AG10803 (cell line): ENCODE measurements around the gene RALGAPA1.
"Not testable (repeated sequence)": the region's sequence is repeated elsewhere in the genome, so short reads cannot be mapped to it uniquely, and the experiment has no call there.

Source experiments
- DNase-seq: peaks from one replicate; pipeline ENCODE4 v3.0.0; 2010; ENCODE audit warnings: low read depth
- H3K4me3 ChIP-seq: 2 replicates; pipeline ENCODE4 v1.5.1; 2011; ENCODE audit warnings: mild to moderate bottlenecking, low read length, control low read depth
- CTCF ChIP-seq: conservative IDR thresholded peaks from 2 replicates; pipeline ENCODE4 v1.5.1; 2011; ENCODE audit warnings: mild to moderate bottlenecking, low read length, control low read depth, inconsistent platforms

Gene RALGAPA1

GRCh38 chr14:35617500-35617899 is 191.6 kb downstream of the RALGAPA1 start:
- no peak for DNase-seq
- no peak overlapping the region for H3K4me3 ChIP-seq
- no peak for TF ChIP-seq CTCF

- no peak for DNase-seq
- TF ChIP-seq CTCF = no peak
- no peak overlapping the region for H3K4me3 ChIP-seq
Measured at GRCh38 chr14:35607380-35607779, 201.7 kb downstream of the RALGAPA1 start.

- no peak for TF ChIP-seq CTCF
- DNase-seq = no peak
- no peak overlapping the region for H3K4me3 ChIP-seq
Measured at GRCh38 chr14:35600253-35600652, 208.8 kb downstream of the RALGAPA1 start.

- DNase-seq = no peak
- TF ChIP-seq CTCF = no peak
Measured at GRCh38 chr14:35594616-35595015, 214.5 kb downstream of the RALGAPA1 start.

GRCh38 chr14:35587373-35587772 is 221.7 kb downstream of the RALGAPA1 start:
- DNase-seq = not testable (repeated sequence)

More at GRCh38 chr14:35594616-35595015, 214.5 kb downstream of the RALGAPA1 start:
- no peak overlapping the region for H3K4me3 ChIP-seq

GRCh38 chr14:35578639-35579038 is 230.5 kb downstream of the RALGAPA1 start:
- no peak overlapping the region for H3K4me3 ChIP-seq
- TF ChIP-seq CTCF = no peak
- no peak for DNase-seq

More at GRCh38 chr14:35587373-35587772, 221.7 kb downstream of the RALGAPA1 start:
- not testable (repeated sequence) for H3K4me3 ChIP-seq

- DNase-seq = no peak
- no peak for TF ChIP-seq CTCF
- no peak overlapping the region for H3K4me3 ChIP-seq
Measured at GRCh38 chr14:35578135-35578534, 231.0 kb downstream of the RALGAPA1 start.

GRCh38 chr14:35576856-35577255 is 232.2 kb downstream of the RALGAPA1 start:
- TF ChIP-seq CTCF = no peak
- no peak overlapping the region for H3K4me3 ChIP-seq
- no peak for DNase-seq
